Measurements from ENCODE around the gene ZNF708. TPM values are rescaled to one million over a fixed set of nuclear protein-coding genes. Genes with fewer than 3 reads are reported as not detected.
"Not testable (repeated sequence)": the region's sequence is repeated elsewhere in the genome, so short reads cannot be mapped to it uniquely, and the experiment has no call there.

The ZNF708 gene
- total RNA-seq, 1 donor from 2014 or later: 8.7 TPM

GRCh38 chr19:21321996-21322395 is 7.2 kb downstream of the ZNF708 start:
- peak overlapping the region; percentile 79 for H3K27ac Mint-ChIP-seq (ENCODE audit: unreplicated experiment)
- H3K36me3 Mint-ChIP-seq (ENCODE audit: low read depth): peaks cover 20% of the 10 kb centered on the region
- no peak for TF ChIP-seq CTCF (IDR thresholded peaks at IDR 0.05)
- peaks cover 43% of the 10 kb centered on the region for H3K4me1 Mint-ChIP-seq (ENCODE audit: low read depth)
- H3K4me3 Mint-ChIP-seq (ENCODE audit: unreplicated experiment): no peak overlapping the region
- no peaks in the 10 kb centered on the region for H3K27me3 Mint-ChIP-seq (ENCODE audit: low read depth)
- peaks cover 13% of the 10 kb centered on the region for H3K9me3 Mint-ChIP-seq (ENCODE audit: low read depth)
- no peak for DNase-seq (ENCODE audit: low spot score)

DNA sequence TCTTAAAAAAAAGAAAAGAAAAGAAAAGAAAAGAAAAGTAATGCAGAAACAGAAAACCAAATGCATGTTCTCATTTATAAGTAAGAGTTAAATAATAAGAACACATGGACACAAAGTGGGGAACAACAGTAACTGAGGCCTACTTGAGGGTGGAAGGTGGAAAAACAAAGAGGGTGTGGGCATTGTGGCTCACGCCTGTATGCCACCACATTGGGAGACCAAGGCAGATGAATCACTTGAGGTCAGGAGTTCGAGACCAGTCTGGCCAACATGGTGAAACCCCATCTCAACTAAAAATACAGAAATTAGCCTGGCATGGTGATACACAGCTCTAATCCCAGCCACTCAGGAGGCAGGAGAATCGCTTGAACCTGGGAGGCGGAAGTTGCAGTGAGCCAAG is 8.1 kb downstream of the ZNF708 start:
- peaks cover 40% of the 10 kb centered on the region for H3K4me1 Mint-ChIP-seq (ENCODE audit: low read depth)
- H3K9me3 Mint-ChIP-seq (ENCODE audit: low read depth): peaks cover 9% of the 10 kb centered on the region
- no peak for TF ChIP-seq CTCF (IDR thresholded peaks at IDR 0.05)
- DNase-seq (ENCODE audit: low spot score): no peak
- no peaks in the 10 kb centered on the region for H3K27me3 Mint-ChIP-seq (ENCODE audit: low read depth)
- peak overlapping the region; percentile 79 for H3K27ac Mint-ChIP-seq (ENCODE audit: unreplicated experiment)
- peaks cover 14% of the 10 kb centered on the region for H3K36me3 Mint-ChIP-seq (ENCODE audit: low read depth)
- no peak overlapping the region for H3K4me3 Mint-ChIP-seq (ENCODE audit: unreplicated experiment)

DNA sequence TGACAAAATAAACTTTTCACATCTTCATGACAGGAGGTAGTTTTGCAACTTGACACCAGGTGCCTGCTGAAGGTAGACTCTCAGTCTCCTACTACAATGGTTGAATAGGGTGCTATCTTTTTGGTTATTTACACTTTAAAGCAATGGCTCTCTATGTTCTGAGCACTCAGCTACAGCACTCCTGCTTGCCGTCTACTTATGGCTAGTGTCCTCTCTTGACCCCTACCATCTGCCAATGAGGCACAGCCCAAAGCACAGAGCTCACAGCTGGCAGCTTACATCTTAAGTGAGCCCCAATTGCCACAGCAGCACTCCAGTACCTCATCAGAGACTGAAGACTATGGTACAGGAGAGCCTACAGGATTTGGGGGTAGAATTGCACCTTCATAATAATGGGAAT is 11.4 kb downstream of the ZNF708 start:
- no peak overlapping the region for H3K4me3 Mint-ChIP-seq (ENCODE audit: unreplicated experiment)
- no peaks in the 10 kb centered on the region for H3K36me3 Mint-ChIP-seq (ENCODE audit: low read depth)
- DNase-seq (ENCODE audit: low spot score): no peak
- no peaks in the 10 kb centered on the region for H3K27me3 Mint-ChIP-seq (ENCODE audit: low read depth)
- H3K9me3 Mint-ChIP-seq (ENCODE audit: low read depth): no peaks in the 10 kb centered on the region
- no peak for TF ChIP-seq CTCF (IDR thresholded peaks at IDR 0.05)
- H3K27ac Mint-ChIP-seq (ENCODE audit: unreplicated experiment): no peak overlapping the region
- peaks cover 24% of the 10 kb centered on the region for H3K4me1 Mint-ChIP-seq (ENCODE audit: low read depth)

DNA sequence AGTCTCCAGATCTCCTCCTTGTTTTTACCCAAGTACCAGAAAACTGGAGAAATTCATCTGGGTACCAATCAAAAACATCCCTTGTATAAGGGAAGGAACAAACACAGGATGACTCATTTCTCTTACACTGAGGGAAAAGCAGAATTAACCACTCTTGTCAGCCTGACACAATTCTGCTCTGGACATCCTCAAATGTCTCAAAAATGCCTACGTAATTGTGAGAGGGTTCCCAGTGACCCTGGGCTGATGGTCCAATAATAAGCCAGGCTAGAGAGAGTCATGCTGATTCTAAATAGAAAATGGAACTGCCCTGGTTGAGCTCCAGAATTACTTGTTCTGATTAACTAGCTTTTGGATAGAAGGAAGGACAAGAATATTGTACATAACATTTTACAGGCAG is 14.5 kb downstream of the ZNF708 start:
- Mint-ChIP-seq H3K36me3 (ENCODE audit: low read depth) (peaks cover 2% of the 10 kb centered on the region), H3K27me3 (ENCODE audit: low read depth) (no peaks in the 10 kb centered on the region), H3K9me3 (ENCODE audit: low read depth) (no peaks in the 10 kb centered on the region), H3K4me1 (ENCODE audit: low read depth) (peaks cover 9% of the 10 kb centered on the region), H3K27ac (ENCODE audit: unreplicated experiment) (no peak overlapping the region), H3K4me3 (ENCODE audit: unreplicated experiment) (no peak overlapping the region)
- DNase-seq (ENCODE audit: low spot score): no peak
- no peak for TF ChIP-seq CTCF (IDR thresholded peaks at IDR 0.05)

GRCh38 chr19:21312807-21313206 is 16.4 kb downstream of the ZNF708 start:
- DNase-seq (ENCODE audit: low spot score); H3K27me3 Mint-ChIP-seq (ENCODE audit: low read depth); H3K4me3 Mint-ChIP-seq (ENCODE audit: unreplicated experiment); H3K36me3 Mint-ChIP-seq (ENCODE audit: low read depth); H3K9me3 Mint-ChIP-seq (ENCODE audit: low read depth); H3K27ac Mint-ChIP-seq (ENCODE audit: unreplicated experiment): not testable (repeated sequence)
- peaks cover 15% of the 10 kb centered on the region for H3K4me1 Mint-ChIP-seq (ENCODE audit: low read depth)

GRCh38 chr19:21308773-21309172 is 20.4 kb downstream of the ZNF708 start:
- no peak for DNase-seq (ENCODE audit: low spot score)
- H3K4me1 Mint-ChIP-seq (ENCODE audit: low read depth): peaks cover 10% of the 10 kb centered on the region
- peaks cover 29% of the 10 kb centered on the region for H3K36me3 Mint-ChIP-seq (ENCODE audit: low read depth)
- H3K9me3 Mint-ChIP-seq (ENCODE audit: low read depth): no peaks in the 10 kb centered on the region
- H3K27me3 Mint-ChIP-seq (ENCODE audit: low read depth): no peaks in the 10 kb centered on the region
- H3K4me3 Mint-ChIP-seq (ENCODE audit: unreplicated experiment): no peak overlapping the region
- no peak overlapping the region for H3K27ac Mint-ChIP-seq (ENCODE audit: unreplicated experiment)
- no peak for TF ChIP-seq CTCF (IDR thresholded peaks at IDR 0.05)

DNA sequence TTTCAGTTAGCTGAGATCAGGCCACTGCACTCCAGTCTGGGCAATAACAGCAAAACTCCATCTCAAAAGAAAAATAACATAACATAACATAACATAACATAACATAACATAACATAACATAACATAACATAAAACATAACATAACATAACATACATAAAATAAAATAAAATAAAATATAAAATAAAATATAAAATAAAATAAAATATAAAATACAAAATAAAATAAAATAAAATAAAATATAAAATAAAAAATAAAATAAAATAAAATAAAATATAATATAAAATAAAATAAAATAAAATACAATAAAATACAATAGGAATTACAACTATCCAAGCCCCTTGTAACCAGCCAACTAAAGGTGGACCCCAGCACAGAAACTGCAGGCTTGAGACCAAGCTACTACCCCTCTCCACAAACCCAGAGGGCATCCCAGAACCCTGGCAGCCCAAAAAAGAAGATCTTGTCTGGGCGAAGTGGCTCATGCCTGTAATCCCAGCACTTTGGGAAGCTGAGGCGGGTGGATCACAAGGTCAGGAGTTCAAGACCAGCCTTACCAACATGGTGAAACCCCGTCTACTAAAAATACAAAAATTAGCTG is 22.2 kb downstream of the ZNF708 start:
- not testable (repeated sequence) for H3K27ac Mint-ChIP-seq (ENCODE audit: unreplicated experiment); H3K4me3 Mint-ChIP-seq (ENCODE audit: unreplicated experiment); H3K9me3 Mint-ChIP-seq (ENCODE audit: low read depth); DNase-seq (ENCODE audit: low spot score); H3K27me3 Mint-ChIP-seq (ENCODE audit: low read depth)
- peaks cover 10% of the 10 kb centered on the region for H3K4me1 Mint-ChIP-seq (ENCODE audit: low read depth)
- peaks cover 32% of the 10 kb centered on the region for H3K36me3 Mint-ChIP-seq (ENCODE audit: low read depth)

GRCh38 chr19:21293768-21294167 is 35.4 kb downstream of the ZNF708 start:
- peaks cover 60% of the 10 kb centered on the region for H3K36me3 Mint-ChIP-seq (ENCODE audit: low read depth)

More at GRCh38 chr19:21293768-21294167, 35.4 kb downstream of the ZNF708 start:
- peaks cover 54% of the 10 kb centered on the region for H3K9me3 Mint-ChIP-seq (ENCODE audit: low read depth)
- H3K27ac Mint-ChIP-seq (ENCODE audit: unreplicated experiment); H3K4me1 Mint-ChIP-seq (ENCODE audit: low read depth); DNase-seq (ENCODE audit: low spot score); H3K4me3 Mint-ChIP-seq (ENCODE audit: unreplicated experiment); H3K27me3 Mint-ChIP-seq (ENCODE audit: low read depth): not testable (repeated sequence)

All from chondrocyte (in vitro differentiated cells).